HG03354 (cell line): Measurements from ENCODE around the gene PDPN.

ENCODE experiments used
- ATAC-seq: cut with Tn5 transposase; IDR thresholded peaks from one replicate; pipeline ENCODE4 v1.9.1; 2021; ENCODE audit warnings: mild to moderate bottlenecking; ENCODE audit not compliant: unreplicated experiment, poor library complexity, severe bottlenecking

Gene PDPN

DNA sequence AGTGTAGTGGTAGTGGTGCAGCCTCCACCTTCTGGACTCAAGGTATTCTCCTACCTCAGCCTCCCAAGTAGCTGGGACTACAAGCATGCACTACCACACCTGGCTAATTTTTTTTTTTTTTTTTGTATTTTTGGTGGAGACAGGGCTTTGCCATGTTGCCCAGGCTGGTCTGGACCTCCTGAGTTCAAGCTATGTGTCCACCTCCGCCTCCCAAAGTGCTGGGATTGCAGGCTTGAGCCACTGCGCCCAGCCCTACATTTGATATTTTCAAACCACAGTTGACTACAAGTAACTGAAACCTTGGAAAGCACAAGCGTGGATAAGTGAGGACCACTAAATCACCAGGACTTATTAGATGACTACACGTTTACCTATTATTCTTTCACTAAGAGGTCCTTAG is 10.0 kb upstream of the PDPN start:
- no peak for ATAC-seq

GRCh38 chr1:13576926-13577325 is 6.7 kb upstream of the PDPN start:
- ATAC-seq, result no peak

DNA sequence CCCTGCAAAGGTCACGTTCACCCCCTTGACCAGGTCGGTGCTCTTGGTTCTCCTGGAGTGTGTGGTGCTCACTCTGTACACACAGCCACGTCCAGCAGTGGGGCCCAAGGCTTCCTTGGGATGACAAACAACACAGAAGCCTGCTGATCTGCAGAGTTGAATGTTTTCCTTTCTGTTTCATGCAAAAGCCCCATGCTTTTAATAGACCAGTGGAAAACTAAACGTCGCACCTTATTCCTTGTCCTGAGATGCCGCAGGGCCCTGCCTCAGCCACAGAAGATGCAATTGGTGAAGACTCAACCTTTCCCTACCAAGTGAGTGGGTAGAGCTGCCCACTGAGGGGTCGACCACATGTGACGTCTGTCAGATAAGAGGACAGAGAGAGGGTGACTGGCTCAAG is 5.8 kb upstream of the PDPN start:
- ATAC-seq, result no peak

DNA sequence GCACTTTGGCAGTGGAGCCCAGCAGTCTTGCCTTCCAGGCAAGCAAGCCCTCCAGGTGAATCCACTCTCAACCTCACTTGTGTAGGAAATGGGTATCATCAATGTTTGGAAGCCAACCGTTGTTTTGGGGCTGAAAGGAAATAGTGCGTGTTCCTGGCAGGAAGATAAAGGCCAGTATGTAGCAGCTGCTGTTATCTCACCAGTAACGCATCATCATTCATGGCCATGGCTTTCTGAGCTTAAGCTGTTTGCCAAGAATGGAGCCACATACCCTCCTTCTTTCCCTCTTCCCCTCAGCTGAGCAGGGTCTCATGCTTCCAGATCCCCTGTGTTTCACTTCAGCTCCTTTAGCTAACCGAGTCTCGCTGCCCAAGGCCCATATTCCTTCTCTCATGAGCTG is 2.2 kb upstream of the PDPN start:
- no peak for ATAC-seq

DNA sequence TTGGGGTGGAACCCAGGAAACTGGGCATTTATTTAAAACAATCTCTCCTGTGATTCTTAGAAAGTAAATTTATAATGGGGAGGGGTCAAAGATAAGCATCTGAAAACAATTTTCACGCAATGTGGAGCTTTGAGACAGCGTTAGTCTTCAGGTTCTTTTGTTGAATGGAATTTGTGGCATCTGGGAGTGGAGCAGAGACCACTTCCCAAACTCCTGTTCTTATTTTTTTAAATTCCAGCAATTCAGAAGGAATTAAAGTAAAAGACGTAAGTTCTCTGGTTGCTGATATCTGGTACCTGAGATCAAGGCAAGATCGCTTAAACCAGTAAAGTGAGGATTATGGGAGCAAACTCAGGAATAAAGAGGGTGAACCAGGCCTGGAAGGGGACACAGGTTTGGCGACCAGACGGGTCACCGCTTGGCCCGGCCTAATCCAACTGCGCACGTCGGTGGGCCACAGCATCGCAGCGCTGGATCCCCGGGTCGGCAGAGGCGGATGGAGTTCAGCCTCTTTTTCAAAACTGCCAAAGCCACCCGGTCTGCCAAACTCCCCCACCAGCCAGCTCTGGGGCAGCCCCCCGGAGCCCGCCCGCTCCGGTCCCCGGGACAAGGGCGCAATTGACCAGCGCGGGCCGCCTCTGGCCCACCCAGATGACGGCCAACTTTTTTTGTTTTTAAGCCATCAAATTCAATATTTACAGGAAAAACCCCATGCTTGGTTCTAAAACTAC is 754 bp upstream of the PDPN start:
- no peak for ATAC-seq

GRCh38 chr1:13583966-13584791 is 547 bp downstream of the PDPN start:
- ATAC-seq, result no peak

DNA sequence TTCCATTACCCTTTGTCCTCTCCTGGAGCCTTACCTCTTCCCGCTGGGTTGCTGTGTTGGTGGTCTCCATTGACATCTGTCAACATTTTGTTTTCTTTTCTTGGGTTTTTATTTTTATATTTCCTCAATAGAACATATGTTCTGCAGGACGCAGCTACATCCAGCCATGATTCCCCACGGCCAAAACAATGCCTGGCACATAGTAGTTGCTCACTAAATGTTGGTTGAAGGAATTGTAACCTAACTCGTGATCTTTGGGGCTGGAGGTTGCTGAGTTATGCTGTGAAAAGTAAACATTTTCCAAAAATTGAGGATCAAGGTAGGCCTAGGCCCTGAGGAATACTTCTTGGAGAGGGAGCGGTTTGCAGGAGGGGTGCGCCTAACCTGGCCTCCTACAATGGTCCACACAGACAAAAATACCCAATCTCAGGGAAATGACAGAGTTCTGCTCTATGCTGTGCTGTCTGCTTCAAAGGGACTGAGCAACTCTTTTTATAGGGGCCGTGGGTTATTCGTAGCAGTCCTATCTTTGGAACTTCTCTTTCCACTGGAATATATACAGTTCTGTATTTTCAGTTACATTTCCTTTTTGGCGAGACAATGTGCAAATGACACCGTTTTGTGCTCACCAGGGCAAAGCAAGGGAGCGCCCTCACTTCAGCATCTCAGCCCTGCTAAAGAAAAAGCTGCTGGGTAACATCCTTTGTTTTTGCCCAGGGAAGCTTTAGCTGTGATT is 1.4 kb downstream of the PDPN start:
- ATAC-seq, result no peak

DNA sequence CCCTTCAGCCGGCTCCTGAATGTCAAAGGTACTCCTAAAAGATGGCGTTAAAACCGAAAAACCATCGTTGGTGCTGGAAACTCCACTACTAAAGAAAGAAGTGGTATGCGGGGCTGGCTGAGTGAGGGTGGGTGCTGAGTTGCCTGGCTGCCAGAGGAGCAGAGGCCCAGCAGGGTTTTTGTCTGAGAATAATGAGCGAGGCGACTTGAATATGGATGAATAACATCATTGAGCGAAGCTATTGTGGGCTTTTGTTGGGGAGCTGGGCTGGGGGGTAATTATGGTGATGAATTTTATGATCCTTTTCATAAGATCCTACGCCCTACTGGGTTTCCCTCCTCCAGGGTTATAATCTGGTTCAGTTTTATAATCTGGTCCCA is 2.0 kb downstream of the PDPN start:
- ATAC-seq, result no peak

DNA sequence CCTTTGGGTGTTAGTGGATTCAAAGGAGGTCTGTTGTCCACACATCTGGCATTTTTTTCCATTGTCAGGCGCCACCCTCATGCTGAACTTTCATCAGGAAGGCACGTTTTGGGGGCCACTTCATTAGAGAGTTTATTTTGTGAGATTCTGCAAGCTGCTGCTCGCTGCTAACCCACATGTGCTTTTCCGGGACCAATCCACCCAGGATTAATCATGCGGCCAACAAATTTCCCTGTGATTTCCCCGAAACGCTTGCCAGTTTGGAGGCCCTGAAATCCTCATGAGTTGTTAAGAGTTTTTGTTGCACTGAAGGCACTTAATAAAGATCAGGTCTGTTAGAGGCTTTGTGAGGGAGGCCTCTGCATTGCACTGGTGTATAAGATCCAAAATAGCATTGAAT is 2.4 kb downstream of the PDPN start:
- ATAC-seq, result no peak

- no peak for ATAC-seq
These were observed 3.8 kb downstream of the PDPN start for GRCh38 chr1:13587256-13588030.

- ATAC-seq, result no peak
These were observed 5.5 kb downstream of the PDPN start for GRCh38 chr1:13588946-13589796.

- no peak for ATAC-seq
These were observed 6.9 kb downstream of the PDPN start for GRCh38 chr1:13590486-13590885.

DNA sequence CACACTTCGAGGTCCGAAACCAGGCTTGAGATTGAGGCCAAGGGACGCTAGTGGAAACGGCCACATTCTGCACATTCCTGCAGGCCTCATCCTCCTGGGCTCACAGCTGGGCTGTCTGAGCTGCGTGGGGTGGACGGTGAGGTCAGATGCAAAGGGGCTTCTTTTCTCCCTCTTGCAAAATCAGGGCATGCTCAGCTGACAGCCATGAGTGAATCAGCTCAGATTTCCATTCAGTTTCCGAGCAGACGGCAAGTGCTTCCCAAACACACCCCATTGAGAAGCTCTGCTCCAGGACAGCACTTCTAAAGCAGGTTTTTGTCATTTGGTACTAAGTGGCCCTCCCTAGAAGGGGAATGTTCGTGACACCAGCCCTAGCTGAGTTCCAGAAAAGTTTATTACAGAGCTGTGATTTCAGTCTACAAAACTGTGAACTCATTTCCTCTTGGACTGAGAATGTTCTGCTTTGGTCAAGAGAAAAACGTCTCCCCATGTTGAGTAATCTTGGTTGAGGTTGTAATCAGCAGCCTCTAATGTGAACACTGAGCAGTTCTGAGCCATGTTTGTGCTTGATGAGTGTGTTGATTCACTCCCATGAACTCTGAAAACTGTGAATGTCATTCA is 10.0 kb downstream of the PDPN start:
- ATAC-seq, result no peak

GRCh38 chr1:13595411-13595810 is 11.8 kb downstream of the PDPN start:
- ATAC-seq, result no peak

- no peak for ATAC-seq
These were observed 13.5 kb downstream of the PDPN start for GRCh38 chr1:13597166-13597565.

DNA sequence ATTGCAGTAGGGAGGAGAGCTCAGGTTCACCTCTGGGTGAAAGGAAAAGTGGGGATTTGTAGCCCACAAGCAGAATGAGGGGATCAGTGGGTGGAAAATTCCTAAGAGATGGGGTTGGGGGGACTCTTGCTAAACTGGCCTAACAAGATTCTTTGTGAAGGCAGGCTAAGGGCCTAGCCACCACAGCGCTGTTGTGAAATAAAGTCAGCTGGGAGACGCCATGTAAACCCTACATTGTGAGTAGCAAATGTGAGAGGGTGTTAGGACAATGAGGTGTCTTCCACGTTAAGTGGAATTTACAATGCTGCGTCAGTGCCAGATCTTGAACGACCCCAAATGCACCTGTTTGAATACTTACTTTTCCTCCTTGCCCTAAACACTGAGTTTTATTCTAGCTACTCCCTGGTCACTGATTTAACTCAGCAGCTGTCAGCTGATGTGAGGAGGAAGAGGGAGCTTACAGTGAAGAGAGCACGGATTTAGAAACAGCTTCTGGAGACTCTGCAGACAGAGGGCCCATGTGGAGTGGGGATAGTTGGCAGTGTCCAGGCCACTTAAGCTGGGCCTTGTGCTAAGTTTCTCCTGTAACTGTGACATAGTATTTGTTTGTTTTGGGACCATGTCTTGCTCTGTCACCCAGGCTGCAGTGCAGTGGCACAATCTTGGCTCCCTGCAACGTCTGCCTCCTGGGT is 17.3 kb downstream of the PDPN start:
- ATAC-seq, result no peak

- ATAC-seq, result no peak
These were observed 20.5 kb downstream of the PDPN start for GRCh38 chr1:13604176-13604575.

- ATAC-seq, result no peak
These were observed 21.1 kb downstream of the PDPN start for GRCh38 chr1:13604721-13605120.
